D721Med (cell line): ENCODE measurements around the gene CARHSP1.

Experiments used
- DNase-seq: peaks from one replicate; pipeline ENCODE4 v3.0.0; 2011; ENCODE audit warnings: low spot score; ENCODE audit not compliant: insufficient read length
- FAIRE-seq: peaks from 2 replicates; lab custom pipeline; 2011; peaks lifted over from hg19 to GRCh38; lab: Jason Lieb, UNC
- CTCF ChIP-seq: IDR thresholded peaks from 2 replicates; pipeline ENCODE4 v1.5.1; 2012; ENCODE audit warnings: mild to moderate bottlenecking, control low read depth; ENCODE audit not compliant: insufficient read depth; ENCODE audit errors: missing control alignments

Gene CARHSP1

DNA sequence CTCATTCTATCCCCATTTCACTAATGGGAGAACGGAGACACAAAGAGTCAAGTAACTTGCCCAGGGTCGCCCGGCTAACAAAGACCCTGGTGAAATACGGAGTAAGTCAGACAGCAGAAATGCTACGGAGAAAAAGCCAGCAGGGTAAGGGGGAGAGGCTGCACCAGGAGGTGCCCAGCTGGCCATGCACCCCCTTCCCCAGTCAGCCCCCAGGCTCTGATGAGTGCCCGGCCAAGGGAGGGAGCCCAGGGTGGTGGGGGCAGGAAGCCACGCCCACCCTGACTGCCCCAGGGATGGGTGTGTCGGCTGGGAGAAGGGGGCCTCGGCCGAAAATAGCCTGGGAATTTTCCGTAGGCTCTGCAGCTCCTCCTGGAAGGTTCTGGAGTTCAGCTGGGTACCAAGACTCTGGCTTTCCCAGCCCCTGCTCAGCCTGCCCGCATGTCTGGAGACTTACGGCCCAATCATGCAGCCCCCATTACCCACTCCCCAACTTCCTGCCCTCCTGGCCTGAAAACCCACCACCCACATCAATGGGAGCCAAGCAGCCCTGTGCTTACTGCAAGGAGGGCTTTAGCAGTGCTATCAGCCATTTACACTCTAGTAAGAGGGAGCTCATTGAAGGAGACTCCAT lies 4.2 kb downstream of the CARHSP1 start:
- FAIRE-seq, result no peak

GRCh38 chr16:8863594-8864424 lies 5.0 kb downstream of the CARHSP1 start:
- DNase-seq, result no peak
- no peak for FAIRE-seq
- TF ChIP-seq CTCF, result no peak

More for the DNA sequence above, 4.2 kb downstream of the CARHSP1 start:
- no peak for DNase-seq
- no peak for TF ChIP-seq CTCF

- DNase-seq (no peak), FAIRE-seq (no peak)
- no peak for TF ChIP-seq CTCF
Observed at GRCh38 chr16:8862309-8863130, 6.3 kb downstream of the CARHSP1 start.

DNA sequence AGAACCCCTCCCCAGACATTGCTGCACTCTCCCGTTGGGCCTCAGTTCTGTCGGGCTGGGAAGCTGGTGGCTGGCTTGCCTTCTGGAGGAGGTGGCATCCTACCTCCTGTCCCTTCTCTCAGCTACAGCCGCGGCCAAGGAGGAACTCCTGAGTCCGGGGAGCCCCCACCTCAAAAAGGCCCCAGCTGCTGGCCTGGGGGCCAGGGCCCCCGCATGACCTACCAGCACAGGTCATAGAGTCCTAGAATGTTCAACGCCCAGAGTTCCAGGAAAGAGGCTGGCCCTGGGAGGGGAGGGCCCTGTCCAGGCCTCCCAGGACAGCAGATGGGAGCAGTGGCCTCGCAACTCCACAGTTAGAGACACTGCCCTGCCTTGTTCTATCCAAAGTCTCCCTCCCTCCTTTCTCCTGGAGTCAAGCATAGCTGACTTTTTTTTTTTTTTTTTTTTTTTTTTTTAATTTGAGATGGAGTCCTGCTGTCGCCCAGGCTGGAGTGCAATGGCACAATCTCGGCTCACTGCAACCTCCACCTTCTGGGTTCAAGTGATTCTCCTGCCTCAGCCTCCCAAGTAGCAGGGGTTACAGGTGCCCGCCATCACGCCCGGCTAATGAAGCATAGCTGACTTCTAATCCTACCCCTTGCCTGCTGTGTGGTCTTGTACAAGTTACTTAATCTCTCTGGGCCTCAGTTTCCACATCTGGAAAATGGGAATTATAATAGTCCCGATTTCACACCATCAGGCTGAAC lies 7.1 kb downstream of the CARHSP1 start:
- FAIRE-seq (no peak), DNase-seq (no peak)
- TF ChIP-seq CTCF, result no peak

GRCh38 chr16:8859913-8860881 lies 8.6 kb downstream of the CARHSP1 start:
- no peak for FAIRE-seq
- TF ChIP-seq CTCF, result no peak
- no peak for DNase-seq
